Activated naive CD4-positive, alpha-beta T cell treated with anti-CD3 and anti-CD28 coated beads, Interleukin-2, amount 50 U/mL, for 24 hours (primary cell): ENCODE data around the gene KDM1A.

Experiments used
- H3K27ac Mint-ChIP-seq: one replicate; pipeline ENCODE4 v1.8.0; 2021; ENCODE audit warnings: mild to moderate bottlenecking, mixed read lengths
- H3K27me3 Mint-ChIP-seq: one replicate; pipeline ENCODE4 v1.8.0; 2021; ENCODE audit warnings: mixed read lengths
- H3K36me3 Mint-ChIP-seq: one replicate; pipeline ENCODE4 v1.8.0; 2021; ENCODE audit warnings: mixed read lengths
- H3K4me1 Mint-ChIP-seq: one replicate; pipeline ENCODE4 v1.8.0; 2021; ENCODE audit warnings: mixed read lengths
- H3K4me3 Mint-ChIP-seq: one replicate; pipeline ENCODE4 v1.8.0; 2021; ENCODE audit warnings: mild to moderate bottlenecking, mixed read lengths
- H3K9me3 Mint-ChIP-seq: one replicate; pipeline ENCODE4 v1.8.0; 2021; ENCODE audit warnings: mixed read lengths

The KDM1A gene

DNA sequence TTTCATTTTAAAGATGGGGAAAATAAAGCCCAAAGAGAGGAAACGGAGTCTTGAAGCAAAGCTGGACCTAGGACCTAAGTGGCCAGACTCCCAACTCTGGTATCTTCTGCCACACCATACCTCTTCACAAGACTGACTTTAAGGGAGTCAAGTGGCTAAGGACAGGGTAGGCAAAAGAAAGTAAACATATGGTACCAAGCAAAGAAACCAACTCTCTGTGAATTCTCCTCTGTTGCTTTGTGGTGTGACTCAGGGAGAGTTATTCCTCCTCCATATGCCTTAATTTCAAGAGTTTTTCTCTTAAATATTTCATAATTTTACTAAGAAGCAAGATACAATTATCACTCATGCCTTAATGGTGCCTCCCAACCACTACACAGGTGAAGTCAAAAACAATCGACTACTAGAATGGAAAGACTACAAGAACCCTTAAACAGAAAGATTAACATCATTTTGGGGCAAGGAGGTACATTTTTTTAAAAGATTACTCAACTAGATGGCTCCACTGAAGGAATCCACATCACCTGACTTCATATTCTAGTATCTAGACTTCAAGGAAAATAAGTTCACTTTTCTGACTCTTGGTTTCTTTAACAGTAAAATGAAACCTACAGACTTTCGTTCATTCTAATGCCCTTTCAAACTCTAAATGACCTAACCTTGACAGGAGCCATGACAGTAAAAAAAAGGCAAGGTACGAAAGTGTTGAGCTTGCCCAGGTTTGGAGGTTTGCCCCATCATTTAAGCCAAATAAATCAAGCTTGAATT is 105.2 kb downstream of the KDM1A start:
- H3K36me3 Mint-ChIP-seq: no peaks in the 10 kb centered on the region

GRCh38 chr1:23125489-23125888 is 106.2 kb downstream of the KDM1A start:
- no peak overlapping the region for H3K4me3 Mint-ChIP-seq
- H3K36me3 Mint-ChIP-seq: peaks cover 2% of the 10 kb centered on the region
- H3K27me3 Mint-ChIP-seq: no peaks in the 10 kb centered on the region
- peaks cover 55% of the 10 kb centered on the region for H3K4me1 Mint-ChIP-seq
- H3K9me3 Mint-ChIP-seq: no peaks in the 10 kb centered on the region
- H3K27ac Mint-ChIP-seq: peak overlapping the region; percentile 8

More for the DNA sequence above, 105.2 kb downstream of the KDM1A start:
- no peak overlapping the region for H3K27ac Mint-ChIP-seq
- no peaks in the 10 kb centered on the region for H3K27me3 Mint-ChIP-seq
- H3K9me3 Mint-ChIP-seq: no peaks in the 10 kb centered on the region
- no peak overlapping the region for H3K4me3 Mint-ChIP-seq
- peaks cover 63% of the 10 kb centered on the region for H3K4me1 Mint-ChIP-seq

DNA sequence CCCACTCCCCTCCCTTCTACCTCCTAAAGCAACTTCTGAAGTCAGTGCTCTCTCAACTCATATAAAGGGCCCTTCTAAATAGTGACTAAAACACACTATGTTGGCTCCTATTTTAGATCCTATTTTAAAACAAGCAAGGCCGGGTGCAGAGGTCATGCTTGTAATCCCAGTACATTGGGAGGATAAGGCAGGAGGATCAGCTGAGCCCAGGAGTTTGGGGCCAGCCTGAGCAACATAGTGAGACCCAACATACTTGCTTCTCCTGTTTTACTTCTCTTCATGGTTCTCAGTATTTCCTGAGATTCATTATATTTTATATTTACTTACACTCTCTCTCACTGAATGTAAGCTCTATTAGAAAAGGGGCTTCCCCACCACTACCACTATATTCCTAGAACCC is 106.9 kb downstream of the KDM1A start:
- H3K27ac Mint-ChIP-seq: no peak overlapping the region
- no peaks in the 10 kb centered on the region for H3K27me3 Mint-ChIP-seq
- peaks cover 2% of the 10 kb centered on the region for H3K36me3 Mint-ChIP-seq
- no peak overlapping the region for H3K4me3 Mint-ChIP-seq
- peaks cover 47% of the 10 kb centered on the region for H3K4me1 Mint-ChIP-seq
- H3K9me3 Mint-ChIP-seq: no peaks in the 10 kb centered on the region

DNA sequence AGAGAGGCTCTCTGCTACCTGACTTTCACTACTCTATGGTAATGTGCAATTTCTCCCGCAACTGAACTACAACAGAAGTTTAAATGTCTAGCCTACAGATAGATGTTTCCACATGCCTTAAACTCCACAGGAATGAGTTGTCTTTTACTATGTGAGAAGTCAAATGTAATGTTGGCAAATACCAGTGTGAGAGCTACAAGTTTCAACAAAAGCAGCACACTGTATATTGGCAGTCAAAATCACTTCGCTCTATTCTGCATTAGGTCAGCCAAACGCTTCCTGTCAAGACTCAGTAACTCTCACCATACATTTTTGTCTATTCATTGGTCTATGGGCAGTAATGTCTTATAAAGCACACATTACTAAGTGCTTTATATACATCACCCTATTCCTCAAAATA is 107.5 kb downstream of the KDM1A start:
- no peaks in the 10 kb centered on the region for H3K9me3 Mint-ChIP-seq
- H3K27me3 Mint-ChIP-seq: no peaks in the 10 kb centered on the region
- peaks cover 48% of the 10 kb centered on the region for H3K4me1 Mint-ChIP-seq

GRCh38 chr1:23129846-23130245 is 110.6 kb downstream of the KDM1A start:
- Mint-ChIP-seq H3K27me3 (no peaks in the 10 kb centered on the region), H3K27ac (no peak overlapping the region), H3K4me3 (no peak overlapping the region), H3K9me3 (no peaks in the 10 kb centered on the region), H3K4me1 (peaks cover 32% of the 10 kb centered on the region), H3K36me3 (peaks cover 3% of the 10 kb centered on the region)

More for the DNA sequence above, 107.5 kb downstream of the KDM1A start:
- H3K4me3 Mint-ChIP-seq: no peak overlapping the region
- H3K27ac Mint-ChIP-seq: no peak overlapping the region
- peaks cover 2% of the 10 kb centered on the region for H3K36me3 Mint-ChIP-seq

GRCh38 chr1:23132033-23132432 is 112.8 kb downstream of the KDM1A start:
- Mint-ChIP-seq H3K27ac (no peak overlapping the region), H3K4me1 (peaks cover 24% of the 10 kb centered on the region), H3K27me3 (no peaks in the 10 kb centered on the region), H3K4me3 (no peak overlapping the region), H3K9me3 (no peaks in the 10 kb centered on the region), H3K36me3 (peaks cover 3% of the 10 kb centered on the region)
